Ramos (cell line): ENCODE results near the gene TRIAP1.

Experiments used
- in situ Hi-C: fragments of 300-500 bp; cut with MboI; formaldehyde crosslinking; loops from one replicate; pipeline ENCODE4 v1.14.3; 2022; ENCODE audit warnings: low sequenced_read_pairs; ENCODE audit not compliant: unreplicated experiment

The TRIAP1 gene

GRCh38 chr12:120397824-120398540 lies 48.2 kb downstream of the TRIAP1 start:
- in situ Hi-C loops = no loop called here

GRCh38 chr12:120394483-120395367 lies 51.5 kb downstream of the TRIAP1 start:
- in situ Hi-C loops = no loop called here
